Measurements from ENCODE around the gene TNNC1. TPM values are rescaled to one million over a fixed set of nuclear protein-coding genes. Genes with fewer than 3 reads are reported as not detected.

TNNC1 gene
- polyA plus RNA-seq, 6 donors from 2014 or later, result not detected

DNA sequence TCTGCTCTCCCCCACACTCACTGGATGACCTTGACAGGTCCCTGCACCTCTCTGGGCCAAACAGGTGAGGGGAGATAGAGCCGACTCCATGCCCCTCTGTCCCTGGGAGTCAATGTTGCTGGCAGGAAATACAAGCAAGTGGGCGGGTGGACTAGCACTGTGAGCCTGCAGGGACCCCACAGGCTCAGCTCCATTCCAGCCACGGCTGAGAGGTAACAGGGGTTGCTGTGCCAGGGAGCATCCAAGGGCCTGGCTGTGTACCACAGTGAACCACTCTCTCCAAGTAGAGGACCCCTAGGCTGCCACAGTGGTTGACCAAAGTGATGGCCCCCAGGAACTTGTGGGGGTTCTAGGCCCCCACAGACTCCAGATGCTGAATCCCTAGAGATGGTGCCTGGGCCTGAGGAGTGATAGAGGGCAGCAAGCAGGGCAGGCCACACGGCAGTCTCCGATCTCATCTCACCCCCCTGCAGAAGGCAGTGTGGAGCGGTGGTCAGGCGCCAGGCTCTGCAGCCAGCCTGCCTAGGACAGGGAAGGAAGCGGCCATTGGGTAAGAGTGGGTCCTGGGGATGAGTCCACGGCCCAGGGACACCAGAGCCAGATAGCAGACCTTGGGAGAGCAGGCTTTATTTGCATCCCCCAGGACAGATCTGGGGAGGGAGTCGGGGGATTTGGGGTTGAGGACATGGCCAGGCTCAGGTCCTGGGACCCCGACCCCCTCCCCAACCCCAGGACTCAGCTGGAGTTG, 3.2 kb downstream of the TNNC1 start:
- H3K27me3 Mint-ChIP-seq, result peaks cover 0 to 5% (median 0%) of the 10 kb centered on the region in 3 donors
- H3K36me3 Mint-ChIP-seq, result no peaks in the 10 kb centered on the region
- no peaks in the 10 kb centered on the region for H3K9me3 Mint-ChIP-seq
- ATAC-seq (ENCODE audit: low read depth in 2 of 2) (no peak), DNase-seq (no peak)
- peaks cover 18 to 25% (median 20%) of the 10 kb centered on the region in 3 donors for H3K4me1 Mint-ChIP-seq
- H3K4me3 Mint-ChIP-seq, result no peak overlapping the region
- H3K27ac Mint-ChIP-seq, result no peak overlapping the region

DNA sequence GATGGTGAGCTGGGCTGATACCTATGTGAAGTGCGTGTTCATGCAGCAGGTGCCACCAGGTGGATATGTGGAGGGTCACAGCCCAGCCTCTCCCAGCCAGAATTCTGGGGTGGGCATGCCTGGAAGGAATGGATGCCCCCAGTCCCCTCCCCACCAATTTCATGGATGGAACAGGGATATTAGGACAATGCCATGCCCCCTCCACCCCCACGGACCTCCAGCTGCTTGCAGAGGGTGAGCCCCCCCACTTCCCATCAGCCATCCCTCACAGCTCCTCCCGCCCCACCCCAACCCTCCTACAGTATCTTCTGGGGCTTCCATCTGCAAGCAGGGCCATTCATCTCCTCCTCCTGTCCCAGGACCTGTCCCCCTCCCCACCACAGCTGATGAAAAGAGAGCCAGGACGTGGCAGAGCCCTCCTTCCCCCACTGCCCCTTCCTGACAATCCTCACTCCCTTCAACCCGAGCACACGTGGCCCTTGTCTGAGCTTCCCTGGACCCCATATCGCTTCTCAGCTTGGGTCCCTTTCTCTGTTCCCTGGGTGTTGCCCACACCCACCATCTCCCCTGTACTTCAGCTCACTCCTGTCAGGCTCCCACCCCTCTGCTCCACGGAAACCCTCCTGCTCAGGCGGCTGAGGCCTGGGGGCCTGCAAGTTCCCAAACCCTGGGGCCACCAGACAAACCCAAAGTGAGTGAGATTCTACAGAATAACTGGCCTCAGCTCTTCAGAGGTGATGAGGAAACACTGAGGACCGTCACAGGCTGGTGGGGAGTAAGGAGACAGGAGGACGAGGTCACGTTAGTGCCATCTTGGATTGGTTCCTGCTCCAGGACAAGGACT, 6.1 kb downstream of the TNNC1 start:
- H3K4me1 Mint-ChIP-seq, result peaks cover 5 to 20% (median 10%) of the 10 kb centered on the region in 3 donors
- no peak overlapping the region for H3K4me3 Mint-ChIP-seq
- H3K9me3 Mint-ChIP-seq, result no peaks in the 10 kb centered on the region
- no peak for DNase-seq
- no peaks in the 10 kb centered on the region for H3K36me3 Mint-ChIP-seq
- H3K27me3 Mint-ChIP-seq, result peaks cover 0 to 9% (median 0%) of the 10 kb centered on the region in 3 donors
- H3K27ac Mint-ChIP-seq, result peak overlapping the region in 1 of 6 donors; percentile 63
- ATAC-seq (ENCODE audit: low read depth in 2 of 2), result no peak

DNA sequence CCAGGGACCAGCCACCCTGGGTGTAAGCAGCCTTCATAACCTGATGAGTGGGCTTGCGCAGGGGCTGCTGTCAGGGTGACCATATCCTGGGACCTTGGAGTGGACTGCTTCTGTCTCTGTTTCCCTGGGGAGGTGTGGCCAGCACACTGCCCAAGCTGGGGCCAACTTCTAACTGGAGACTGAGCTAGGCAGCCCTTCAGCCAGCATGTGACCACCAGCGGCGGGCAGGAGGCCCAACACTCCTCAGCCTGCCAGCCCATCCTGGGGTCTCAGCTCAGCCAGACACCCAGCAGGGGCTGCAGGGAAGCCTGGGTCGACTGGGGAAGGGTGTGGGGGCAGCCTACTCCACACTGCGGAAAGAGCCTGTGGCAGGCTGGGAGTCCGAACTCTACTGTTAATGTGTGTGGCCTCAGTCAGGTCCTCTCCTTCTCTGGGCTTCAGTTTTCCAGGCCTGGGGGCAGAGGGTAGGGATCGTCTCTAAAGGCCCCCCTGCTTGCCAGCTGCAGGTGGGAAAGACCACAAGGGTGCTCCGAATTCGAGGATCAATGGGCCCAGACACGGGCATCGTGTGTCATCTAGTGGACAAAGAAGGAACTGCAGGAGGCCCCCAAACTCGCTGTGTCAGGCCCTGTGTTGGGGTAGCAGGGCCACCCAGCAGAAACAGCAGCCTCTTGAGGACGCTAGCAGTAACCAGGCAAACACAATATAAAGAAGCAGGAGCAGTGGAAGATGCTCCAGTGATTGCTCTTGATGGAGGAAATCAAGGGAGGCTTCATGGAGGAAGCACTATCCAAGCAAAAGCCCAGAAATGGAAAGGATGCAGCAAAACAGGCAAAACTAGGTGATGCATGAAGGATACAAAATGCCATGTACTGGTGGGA, 7.0 kb downstream of the TNNC1 start:
- H3K36me3 Mint-ChIP-seq, result no peaks in the 10 kb centered on the region
- peak overlapping the region in 4 of 6 donors; percentile 50 to 79 (median 70) for H3K27ac Mint-ChIP-seq
- H3K9me3 Mint-ChIP-seq, result no peaks in the 10 kb centered on the region
- peaks cover 5 to 20% (median 10%) of the 10 kb centered on the region in 3 donors for H3K4me1 Mint-ChIP-seq
- H3K27me3 Mint-ChIP-seq, result peaks cover 0 to 13% (median 0%) of the 10 kb centered on the region in 3 donors
- peak; percentile 70 for DNase-seq
- peak; percentile 71 to 72 for ATAC-seq (ENCODE audit: low read depth in 2 of 2)
- peak overlapping the region in 1 of 8 donors; percentile 18 for H3K4me3 Mint-ChIP-seq

DNA sequence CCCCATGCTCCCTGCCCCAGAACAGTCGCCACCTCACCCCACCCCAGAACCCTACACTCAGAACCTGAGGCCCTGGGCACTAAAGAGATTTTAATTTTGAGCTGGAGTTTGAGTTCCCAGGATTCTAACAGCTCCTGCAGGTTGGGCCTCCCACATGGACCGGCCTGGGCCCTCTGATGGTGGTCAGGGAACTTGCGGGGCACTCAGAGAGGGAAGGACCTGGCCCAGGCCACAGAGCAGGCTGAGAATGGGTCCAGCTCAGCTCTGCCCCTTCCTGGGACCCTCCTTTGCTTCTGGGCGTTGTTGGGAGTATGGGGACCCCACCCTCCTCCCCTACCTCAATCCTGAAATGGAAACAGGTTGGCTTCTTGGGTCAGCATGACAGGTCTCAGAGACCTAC, 7.8 kb downstream of the TNNC1 start:
- H3K4me3 Mint-ChIP-seq, result no peak overlapping the region
- H3K27me3 Mint-ChIP-seq, result peaks cover 0 to 13% (median 0%) of the 10 kb centered on the region in 3 donors
- H3K27ac Mint-ChIP-seq, result no peak overlapping the region
- no peaks in the 10 kb centered on the region for H3K36me3 Mint-ChIP-seq
- DNase-seq (no peak), ATAC-seq (ENCODE audit: low read depth in 2 of 2) (no peak)
- H3K9me3 Mint-ChIP-seq, result no peaks in the 10 kb centered on the region
- peaks cover 5 to 20% (median 10%) of the 10 kb centered on the region in 3 donors for H3K4me1 Mint-ChIP-seq

DNA sequence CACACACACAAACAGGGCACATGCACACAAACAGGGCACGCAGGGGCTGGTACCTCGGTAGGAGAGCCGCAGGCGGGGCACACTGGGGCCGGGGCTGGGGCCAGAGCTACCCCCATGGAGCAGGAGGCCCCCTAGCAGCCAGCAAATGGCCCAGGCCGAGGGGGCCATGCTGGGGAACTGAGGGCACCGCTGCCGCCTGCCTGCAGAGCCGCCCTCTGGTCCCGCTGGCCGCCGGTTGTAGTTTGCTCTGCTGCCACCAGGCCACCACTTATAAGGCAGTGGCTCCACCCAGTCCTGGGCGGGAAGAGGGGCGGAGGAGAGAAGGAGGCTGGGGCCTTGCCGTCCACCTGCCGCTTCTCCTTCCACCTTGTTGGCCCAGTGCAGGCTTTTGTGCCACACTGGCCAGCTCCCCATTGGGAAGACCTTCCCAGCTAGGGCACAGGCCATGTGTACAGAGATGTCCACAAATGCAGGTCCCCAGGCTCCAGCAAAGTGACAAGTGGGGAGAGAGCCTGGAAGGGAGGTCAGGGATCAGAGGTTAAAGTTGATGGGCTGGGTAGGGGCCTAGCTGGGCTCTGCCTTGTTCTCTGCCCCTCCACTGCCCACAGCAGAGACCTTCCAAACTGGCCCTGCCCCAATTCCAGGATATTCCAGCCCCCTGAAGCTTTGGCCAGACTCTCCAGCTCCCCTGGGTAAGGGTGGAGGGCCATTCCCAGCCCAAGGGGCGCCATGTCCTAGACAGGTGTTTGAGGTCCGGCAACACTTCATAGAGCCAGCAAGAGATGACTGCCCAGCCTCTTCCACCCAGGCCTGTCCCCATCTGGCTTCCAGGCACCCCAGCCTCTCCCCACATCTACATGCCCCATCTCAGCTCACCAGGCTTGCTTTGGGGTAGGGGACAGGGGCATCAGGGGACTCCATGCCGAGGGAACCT, 8.7 kb downstream of the TNNC1 start, which contains the start of gene SEMA3G:
Gene SEMA3G, minus strand, starts transcription at position 244 of the 934 bp plus-strand sequence. Its CDS starts 76 bp downstream, at position 168.
- ATAC-seq (ENCODE audit: low read depth in 2 of 2), result peak; percentile 91
- H3K36me3 Mint-ChIP-seq, result no peaks in the 10 kb centered on the region
- H3K9me3 Mint-ChIP-seq, result no peaks in the 10 kb centered on the region
- H3K4me3 Mint-ChIP-seq, result peak within 1 kb of the TSS in 1 of 8 donors; percentile 80
- peaks cover 0 to 13% (median 0%) of the 10 kb centered on the region in 3 donors for H3K27me3 Mint-ChIP-seq
- peaks cover 5 to 20% (median 10%) of the 10 kb centered on the region in 3 donors for H3K4me1 Mint-ChIP-seq
- H3K27ac Mint-ChIP-seq, result no peak within 1 kb of the TSS
- DNase-seq, result peak; percentile 63

DNA sequence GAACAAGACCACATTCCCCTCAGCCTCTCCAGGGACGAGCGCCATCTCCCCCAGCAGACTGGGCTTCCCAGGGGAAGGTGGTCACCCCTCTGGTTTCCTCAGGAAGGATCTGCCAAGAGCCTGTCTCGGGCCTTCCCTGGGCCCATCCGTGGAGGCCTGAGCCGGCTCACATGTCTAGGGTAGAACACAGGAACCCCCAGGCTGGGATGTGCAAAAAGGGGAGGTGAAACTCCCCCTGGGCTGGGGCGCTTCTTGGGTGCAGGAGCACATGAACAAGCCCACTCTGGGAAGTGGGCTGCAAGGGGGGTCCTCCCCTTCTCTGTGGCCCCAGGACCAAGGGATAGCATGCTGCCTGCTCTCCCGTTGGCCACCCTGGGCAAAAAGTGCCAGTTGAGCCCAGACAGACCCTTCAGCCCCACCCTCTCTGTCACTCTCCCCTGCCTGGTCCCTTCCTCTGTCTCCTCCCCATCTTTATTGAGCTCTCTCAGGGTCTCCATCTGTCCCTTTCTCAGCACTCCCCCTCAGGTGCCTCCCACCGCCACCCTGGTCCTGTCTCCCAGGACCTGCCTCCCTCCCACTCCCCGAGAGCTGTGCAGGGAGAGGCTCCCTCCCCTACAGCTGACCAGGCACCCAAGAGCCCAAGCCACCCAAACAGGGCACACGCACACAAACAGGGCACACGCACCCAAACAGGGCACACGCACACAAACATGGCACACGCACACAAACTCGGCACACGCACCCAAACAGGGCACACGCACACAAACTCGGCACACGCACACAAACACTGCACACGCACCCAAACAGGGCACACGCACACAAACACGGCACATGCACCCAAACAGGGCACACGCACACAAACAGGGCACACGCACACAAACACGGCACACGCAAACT, 9.8 kb downstream of the TNNC1 start:
- H3K27ac Mint-ChIP-seq, result peak overlapping the region in 1 of 6 donors; percentile 80
- H3K4me3 Mint-ChIP-seq, result no peak overlapping the region
- no peaks in the 10 kb centered on the region for H3K9me3 Mint-ChIP-seq
- ATAC-seq (ENCODE audit: low read depth in 2 of 2) (no peak), DNase-seq (no peak)
- H3K4me1 Mint-ChIP-seq, result peaks cover 5 to 20% (median 10%) of the 10 kb centered on the region in 3 donors
- H3K27me3 Mint-ChIP-seq, result peaks cover 0 to 11% (median 0%) of the 10 kb centered on the region in 3 donors
- no peaks in the 10 kb centered on the region for H3K36me3 Mint-ChIP-seq

DNA sequence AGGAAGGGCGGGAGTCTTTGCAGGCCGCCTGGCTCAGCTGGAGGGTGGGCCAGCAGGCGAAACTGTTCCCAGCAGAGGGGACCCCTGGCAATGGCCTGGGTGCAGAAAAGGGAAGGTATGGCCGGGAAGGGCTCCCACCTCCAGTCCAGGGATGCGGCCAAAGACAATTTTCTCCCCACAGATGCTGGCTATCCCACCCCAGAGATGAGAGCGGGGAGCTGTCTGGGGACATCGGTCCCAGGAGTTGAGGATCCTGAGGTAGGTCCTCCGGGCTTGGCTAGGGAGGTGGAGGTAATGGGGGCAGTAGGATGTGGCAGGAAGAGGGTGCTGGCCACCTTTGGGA, 10.6 kb downstream of the TNNC1 start:
- no peaks in the 10 kb centered on the region for H3K36me3 Mint-ChIP-seq
- no peak for ATAC-seq (ENCODE audit: low read depth in 2 of 2)
- H3K9me3 Mint-ChIP-seq, result no peaks in the 10 kb centered on the region
- H3K4me3 Mint-ChIP-seq, result no peak overlapping the region
- peaks cover 5 to 20% (median 10%) of the 10 kb centered on the region in 3 donors for H3K4me1 Mint-ChIP-seq
- DNase-seq, result no peak
- H3K27me3 Mint-ChIP-seq, result peaks cover 0 to 8% (median 0%) of the 10 kb centered on the region in 3 donors
- peak overlapping the region in 1 of 6 donors; percentile 71 for H3K27ac Mint-ChIP-seq

DNA sequence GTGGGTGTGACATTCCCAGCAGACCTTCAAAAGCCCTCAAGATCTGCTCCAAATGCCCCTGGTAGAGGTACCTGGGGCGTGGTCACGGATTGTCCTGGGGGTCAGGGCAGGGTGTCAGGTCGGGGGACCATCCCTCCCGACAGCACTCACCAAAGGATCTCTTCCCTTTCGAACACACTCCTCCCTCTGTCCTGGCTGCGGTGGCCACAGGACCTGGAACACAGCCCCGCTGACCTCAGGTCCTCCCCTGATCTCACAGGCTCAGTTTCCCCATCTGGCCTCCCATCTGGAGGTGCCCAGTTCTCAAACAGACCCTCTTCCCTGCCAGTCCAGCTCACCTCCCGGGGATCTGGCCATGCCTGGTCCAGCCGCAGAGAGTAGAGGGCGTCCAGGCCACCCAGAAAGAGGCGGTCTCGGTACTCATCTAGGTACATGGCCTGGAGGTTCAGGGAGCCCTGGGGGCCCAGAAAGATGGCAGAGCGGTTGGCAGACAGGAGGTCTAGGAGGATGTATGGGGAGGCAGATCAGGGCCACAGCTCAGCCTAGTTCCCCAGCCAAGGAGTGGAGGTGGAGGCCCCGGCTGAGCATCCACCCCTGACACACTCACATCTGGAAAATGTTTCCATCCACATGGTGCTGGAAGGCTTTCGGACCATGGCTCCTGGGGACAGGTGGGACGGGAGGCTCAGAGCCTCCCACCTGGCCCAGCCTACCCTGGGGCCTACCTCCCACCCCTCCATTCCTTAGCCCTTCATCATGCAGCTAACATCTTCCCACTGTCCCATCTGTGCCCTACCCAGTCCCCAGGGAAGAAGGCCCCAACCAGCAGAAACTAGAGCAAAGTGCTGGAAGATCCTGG, 11.2 kb downstream of the TNNC1 start:
- DNase-seq (no peak), ATAC-seq (ENCODE audit: low read depth in 2 of 2) (no peak)
- Mint-ChIP-seq H3K4me1 (peaks cover 5 to 20% (median 10%) of the 10 kb centered on the region in 3 donors), H3K36me3 (no peaks in the 10 kb centered on the region), H3K9me3 (no peaks in the 10 kb centered on the region), H3K27me3 (peaks cover 0 to 8% (median 0%) of the 10 kb centered on the region in 3 donors), H3K27ac (peak overlapping the region in 1 of 6 donors; percentile 71), H3K4me3 (peak overlapping the region in 1 of 8 donors; percentile 61)

DNA sequence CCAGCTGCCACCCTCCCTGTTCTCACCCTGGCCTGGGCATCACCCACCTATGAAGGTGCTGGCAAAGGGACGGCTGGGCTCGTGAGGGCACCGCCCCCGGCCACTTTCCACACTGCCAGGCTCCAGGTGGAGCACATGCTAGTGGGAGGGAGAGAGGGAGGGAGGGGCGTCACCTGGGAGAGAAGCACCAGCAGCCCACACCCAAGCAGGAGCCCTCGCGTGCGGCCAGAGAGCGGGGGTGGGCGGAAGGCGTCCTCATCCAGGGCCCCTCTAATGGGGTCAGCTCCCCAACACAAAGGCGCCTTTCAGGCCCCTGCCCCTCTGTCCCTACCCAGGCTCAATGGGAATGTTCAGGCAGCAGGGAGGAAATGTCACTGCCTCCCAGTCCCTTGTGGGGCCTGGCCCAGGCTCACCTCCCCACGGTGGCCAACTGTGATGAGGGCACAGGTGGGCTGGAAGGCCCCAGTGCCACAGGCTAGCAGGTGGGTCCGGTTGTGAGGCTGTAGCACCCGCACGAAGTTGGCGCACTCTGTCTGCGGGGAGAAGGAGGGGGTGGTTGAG, 12.0 kb downstream of the TNNC1 start:
- Mint-ChIP-seq H3K27ac (no peak overlapping the region), H3K9me3 (no peaks in the 10 kb centered on the region), H3K4me3 (no peak overlapping the region), H3K27me3 (peaks cover 0 to 8% (median 0%) of the 10 kb centered on the region in 3 donors), H3K36me3 (no peaks in the 10 kb centered on the region), H3K4me1 (peaks cover under 1 to 15% (median 6%) of the 10 kb centered on the region in 3 donors)
- DNase-seq, result no peak
- no peak for ATAC-seq (ENCODE audit: low read depth in 2 of 2)

DNA sequence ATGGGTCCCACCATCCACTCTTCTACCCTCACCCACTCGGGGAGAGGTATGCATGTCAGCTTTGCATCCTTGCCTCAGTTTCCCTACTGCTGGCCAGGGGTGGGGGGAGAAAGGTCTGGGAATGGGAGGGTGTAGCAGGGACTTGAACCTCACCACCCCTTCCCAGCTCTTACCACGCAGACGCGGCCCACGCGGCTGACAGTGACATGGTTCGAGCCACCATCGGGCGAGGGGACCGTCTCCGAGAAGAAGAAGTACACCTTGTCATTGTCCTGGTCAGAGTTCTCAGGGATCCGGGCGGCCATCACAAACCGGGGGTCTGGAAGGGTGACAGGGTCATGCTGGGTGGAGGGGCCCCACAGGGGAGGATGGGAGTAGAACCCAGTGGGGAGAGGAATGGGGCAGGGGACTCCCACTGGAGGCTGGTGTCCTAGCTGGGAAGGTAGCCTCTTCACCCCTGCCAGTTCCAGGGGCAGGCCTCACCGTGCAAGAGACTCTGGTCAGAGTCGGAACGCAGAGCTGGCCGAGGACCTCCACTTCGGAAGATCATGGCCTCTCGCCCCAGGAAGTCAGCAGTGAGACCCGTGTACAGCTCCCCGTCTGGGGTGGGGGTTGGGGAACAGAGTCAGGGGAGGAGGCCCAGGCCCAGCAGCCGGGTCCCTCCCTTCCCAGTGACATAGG, 12.6 kb downstream of the TNNC1 start:
- Mint-ChIP-seq H3K4me1 (peaks cover 0 to 9% (median 5%) of the 10 kb centered on the region in 3 donors), H3K4me3 (peak overlapping the region in 1 of 8 donors; percentile 6), H3K27ac (no peak overlapping the region), H3K27me3 (peaks cover 0 to 8% (median 0%) of the 10 kb centered on the region in 3 donors), H3K36me3 (no peaks in the 10 kb centered on the region), H3K9me3 (no peaks in the 10 kb centered on the region)
- DNase-seq, result no peak
- ATAC-seq (ENCODE audit: low read depth in 2 of 2), result no peak

Data from naive B cell (primary cell).